H1 (cell line): ENCODE measurements around the gene SYT13. TPM values are rescaled to one million over a fixed set of nuclear protein-coding genes. Genes with fewer than 3 reads are reported as not detected.

Experiments
- CTCF ChIA-PET: fragments of 300-600 bp; sonication (Branson Sonifier 250); formaldehyde crosslinking; loops from one replicate; lab custom pipeline; 2021; ENCODE audit not compliant: partially characterized antibody; lab: Charles Lee
- POLR2A ChIA-PET: fragments of 300-600 bp; sonication (Branson Sonifier 250); formaldehyde crosslinking; loops from one replicate; lab custom pipeline; 2021; ENCODE audit warnings: inconsistent platforms; ENCODE audit not compliant: partially characterized antibody; lab: Charles Lee
- DNase-seq, 2 experiments: peaks; one replicate each; pipeline versions ENCODE4 v3.0.0 to v3.0.0-alpha.2; 2010 to 2022; ENCODE audit warnings: low spot score in 2 of 2, low read depth in 1 of 2, mixed read lengths in 1 of 2
- FAIRE-seq: peaks from 2 replicates; lab custom pipeline; 2011; peaks lifted over from hg19 to GRCh38; lab: Jason Lieb, UNC
- H2AFZ ChIP-seq: 2 replicates; pipeline ENCODE4 v1.8.1; 2012; ENCODE audit warnings: low read length, inconsistent platforms
- H2AK5ac ChIP-seq: 2 replicates; pipeline ENCODE4 v1.6.1; 2013; ENCODE audit warnings: low read depth, low read length
- H2BK120ac ChIP-seq: replicated peaks from 2 replicates; pipeline ENCODE3; 2013; ENCODE audit warnings: low read depth, low read length, inconsistent platforms
- H2BK12ac ChIP-seq: 2 replicates; pipeline ENCODE4 v1.6.1; 2013; ENCODE audit warnings: low read depth, low read length
- H2BK15ac ChIP-seq: 2 replicates; pipeline ENCODE4 v1.6.1; 2013; ENCODE audit warnings: low read length
- H2BK20ac ChIP-seq: 2 replicates; pipeline ENCODE4 v1.6.1; 2013; ENCODE audit warnings: low read length
- H2BK5ac ChIP-seq: 2 replicates; pipeline ENCODE4 v1.6.1; 2013; ENCODE audit warnings: low read depth, low read length
- H3K14ac ChIP-seq: 2 replicates; pipeline ENCODE4 v1.6.1; 2013; ENCODE audit warnings: inconsistent platforms; ENCODE audit not compliant: insufficient read length
- H3K18ac ChIP-seq: 2 replicates; pipeline ENCODE4 v1.6.1; 2013; ENCODE audit warnings: low read length; ENCODE audit errors: extremely low read depth
- H3K23ac ChIP-seq: 2 replicates; pipeline ENCODE4 v1.6.1; 2013; ENCODE audit warnings: inconsistent platforms; ENCODE audit not compliant: insufficient read length
- H3K23me2 ChIP-seq: 2 replicates; pipeline ENCODE4 v1.6.1; 2013; ENCODE audit warnings: low read depth, low read length
- H3K27ac ChIP-seq: 2 replicates; pipeline ENCODE4 v1.6.1; 2011; ENCODE audit warnings: low read depth, low read length, inconsistent platforms
- H3K27me3 ChIP-seq, 4 experiments: replicated peaks in 1 of 4; 1 replicate in 1 of 4; 2 replicates in 3 of 4; pipeline versions ENCODE4 v1.6.1 to v1.8.1; 2011 to 2013; ENCODE audit warnings: low read length in 3 of 4, mild to moderate bottlenecking in 3 of 4, inconsistent platforms in 2 of 4, mixed read lengths in 2 of 4, moderate library complexity in 1 of 4; ENCODE audit not compliant: control insufficient read depth in 3 of 4, insufficient read depth in 3 of 4; ENCODE audit errors: extremely low read depth in 1 of 4
- H3K36me3 ChIP-seq, 4 experiments: 2 replicates each; pipeline versions ENCODE4 v1.6.1 to v1.8.1; 2011 to 2013; ENCODE audit warnings: mild to moderate bottlenecking in 4 of 4, low read length in 3 of 4, moderate library complexity in 2 of 4, control low read depth in 1 of 4, inconsistent platforms in 1 of 4; ENCODE audit not compliant: insufficient read depth in 4 of 4, control insufficient read depth in 2 of 4
- H3K4ac ChIP-seq: replicated peaks from 2 replicates; pipeline ENCODE3; 2013; ENCODE audit warnings: low read length, low read depth, mixed read lengths, inconsistent platforms; ENCODE audit not compliant: insufficient read length
- H3K4me1 ChIP-seq, 4 experiments: replicated peaks in 1 of 4; 1 replicate in 1 of 4; 2 replicates in 3 of 4; pipeline versions ENCODE4 v1.6.1 to v1.8.1; 2011 to 2013; ENCODE audit warnings: low read length in 3 of 4, inconsistent platforms in 2 of 4, mixed read lengths in 1 of 4; ENCODE audit not compliant: insufficient read depth in 4 of 4, control insufficient read depth in 3 of 4
- H3K4me2 ChIP-seq, 2 experiments: 2 replicates each; pipeline versions ENCODE4 v1.6.1 to v1.8.1; 2011 to 2013; ENCODE audit warnings: low read depth in 2 of 2, low read length in 2 of 2, control low read depth in 1 of 2, inconsistent platforms in 1 of 2, mild to moderate bottlenecking in 1 of 2; ENCODE audit not compliant: insufficient read depth in 1 of 2
- H3K4me3 ChIP-seq, 4 experiments: fragments of 200-600, 300-600 bp in 1 of 4; sonication (generic), shearing (Covaris generic), sonication (Bioruptor Twin) in 1 of 4; 2 replicates each; pipeline versions ENCODE4 v1.5.1 to v1.8.1; 2011 to 2016; ENCODE audit warnings: low read length in 4 of 4, low read depth in 3 of 4, control low read depth in 2 of 4, inconsistent platforms in 2 of 4, mild to moderate bottlenecking in 2 of 4, mixed read lengths in 1 of 4, moderate library complexity in 1 of 4; ENCODE audit not compliant: insufficient read depth in 2 of 4; ENCODE audit errors: extremely low read depth in 1 of 4
- H3K56ac ChIP-seq: replicated peaks from 2 replicates; pipeline ENCODE3; 2013; ENCODE audit warnings: low read depth, mild to moderate bottlenecking, mixed read lengths, low read length, inconsistent platforms; ENCODE audit not compliant: insufficient read length
- H3K79me1 ChIP-seq: 2 replicates; pipeline ENCODE4 v1.6.1; 2013; ENCODE audit warnings: low read depth, low read length, control low read depth
- H3K79me2 ChIP-seq, 2 experiments: 2 replicates each; pipeline versions ENCODE4 v1.6.1 to v1.8.1; 2012 to 2013; ENCODE audit warnings: low read length in 2 of 2, mild to moderate bottlenecking in 2 of 2, inconsistent platforms in 1 of 2; ENCODE audit not compliant: insufficient read depth in 2 of 2, control insufficient read depth in 1 of 2
- H3K9ac ChIP-seq, 4 experiments: replicated peaks in 1 of 4; 1 replicate in 1 of 4; 2 replicates in 3 of 4; pipeline versions ENCODE4 v1.6.1 to v1.8.1; 2011 to 2013; ENCODE audit warnings: low read depth in 3 of 4, low read length in 3 of 4, control low read depth in 2 of 4, mild to moderate bottlenecking in 2 of 4, moderate library complexity in 2 of 4, inconsistent platforms in 1 of 4; ENCODE audit errors: extremely low read depth in 1 of 4
- H3K9me3 ChIP-seq, 2 experiments: 2 replicates each; pipeline versions ENCODE4 v1.6.1 to v1.8.1; 2012 to 2013; ENCODE audit warnings: mild to moderate bottlenecking in 2 of 2, moderate library complexity in 2 of 2, control low read depth in 1 of 2, inconsistent platforms in 1 of 2, low read depth in 1 of 2, low read length in 1 of 2, mixed read lengths in 1 of 2; ENCODE audit not compliant: insufficient read depth in 2 of 2
- H4K20me1 ChIP-seq, 2 experiments: replicated peaks in 1 of 2; 2 replicates each; pipeline versions ENCODE3 to v1.8.1; 2011 to 2013; ENCODE audit warnings: inconsistent platforms in 2 of 2, low read length in 2 of 2, mild to moderate bottlenecking in 1 of 2; ENCODE audit not compliant: insufficient read depth in 2 of 2, control insufficient read depth in 1 of 2
- H4K5ac ChIP-seq: 2 replicates; pipeline ENCODE4 v1.6.1; 2013; ENCODE audit warnings: low read length, low read depth, mixed read lengths, inconsistent platforms; ENCODE audit not compliant: insufficient read length
- H4K8ac ChIP-seq: 2 replicates; pipeline ENCODE4 v1.8.0; 2013; ENCODE audit warnings: mild to moderate bottlenecking, moderate library complexity, low read length, inconsistent platforms; ENCODE audit not compliant: insufficient read depth; ENCODE audit errors: extremely low read depth
- H4K91ac ChIP-seq: replicated peaks from 2 replicates; pipeline ENCODE3; 2013; ENCODE audit warnings: low read length, mixed read lengths, inconsistent platforms; ENCODE audit not compliant: insufficient read length
- CEBPB ChIP-seq: IDR thresholded peaks from 2 replicates; pipeline ENCODE4 v1.6.1; 2012; ENCODE audit warnings: low read depth, low read length
- CTCF ChIP-seq, 3 experiments: IDR thresholded peaks; 1 replicate in 2 of 3; 2 replicates in 1 of 3; pipeline versions ENCODE4 v1.5.1 to v1.6.1; 2011; ENCODE audit warnings: low read length in 3 of 3, mild to moderate bottlenecking in 3 of 3, inconsistent platforms in 2 of 3, low read depth in 1 of 3, moderate library complexity in 1 of 3; ENCODE audit not compliant: insufficient read depth in 1 of 3; ENCODE audit errors: control extremely low read depth in 1 of 3
- E2F6 ChIP-seq: IDR thresholded peaks from 2 replicates; pipeline ENCODE4 v1.6.1; 2012; ENCODE audit warnings: inconsistent platforms
- GTF2F1 ChIP-seq: IDR thresholded peaks from 2 replicates; pipeline ENCODE4 v1.6.1; 2012; ENCODE audit warnings: low read depth, low read length, improper control_type of control experiment, borderline replicate concordance
- POLR2AphosphoS5 ChIP-seq: IDR thresholded peaks from 2 replicates; pipeline ENCODE4 v1.6.1; 2011; ENCODE audit warnings: low read depth, low read length
- POU5F1 ChIP-seq: IDR thresholded peaks from 2 replicates; pipeline ENCODE4 v1.6.1; 2011; ENCODE audit warnings: low read depth, mild to moderate bottlenecking, low read length, moderate library complexity
- RBBP5 ChIP-seq: IDR thresholded peaks from 2 replicates; pipeline ENCODE4 v1.7.1; 2012; ENCODE audit warnings: low read depth, mild to moderate bottlenecking, inconsistent platforms, low read length, moderate library complexity, borderline replicate concordance
- RXRA ChIP-seq: IDR thresholded peaks from 2 replicates; pipeline ENCODE4 v1.6.1; 2011; ENCODE audit warnings: low read depth, mild to moderate bottlenecking, low read length, moderate library complexity; ENCODE audit not compliant: insufficient read depth
- SIN3A ChIP-seq, 2 experiments: IDR thresholded peaks in 1 of 2; conservative IDR thresholded peaks in 1 of 2; 2 replicates each; pipeline ENCODE4 v1.6.1; 2011 to 2012; ENCODE audit warnings: low read length in 2 of 2, improper control_type of control experiment in 1 of 2, low read depth in 1 of 2, mild to moderate bottlenecking in 1 of 2
- SP1 ChIP-seq: IDR thresholded peaks from 2 replicates; pipeline ENCODE4 v1.6.1; 2011; ENCODE audit warnings: low read depth, low read length
- YY1 ChIP-seq: IDR thresholded peaks from 2 replicates; pipeline ENCODE4 v1.6.1; 2011; ENCODE audit warnings: low read depth, mild to moderate bottlenecking, low read length
- WGBS, 2 experiments: shearing (Covaris generic) in 1 of 2; methylation state at CpG; one replicate each; pipeline versions ENCODE4 v1.1.6 to v1.1.7; 2013 to 2015; ENCODE audit warnings: low lambda C conversion rate in 2 of 2, mixed read lengths in 2 of 2, inconsistent platforms in 1 of 2, low coverage in 1 of 2, missing lambda C conversion rate in 1 of 2; ENCODE audit not compliant: insufficient replicate concordance in 2 of 2, insufficient coverage in 1 of 2, insufficient read length in 1 of 2; ENCODE audit errors: extremely low coverage in 1 of 2, missing lambda C conversion rate in 1 of 2; 5-methylcytosine and 5-hydroxymethylcytosine counted together
- polyA plus RNA-seq, 7 experiments: library from polyadenylated mRNA; depleted of rRNA in 3 of 7; stranded (reverse) in 5 of 7; unstranded in 2 of 7; fragments of >200 nt in 5 of 7; fragments of 200-250 nt in 2 of 7; gene quantifications; 1 replicate in 5 of 7; 2 replicates in 1 of 7; 4 replicates in 1 of 7; pipeline versions ENCODE4 v1.2.1 to v1.2.3, GENCODE V29; 2011 to 2013; ENCODE audit warnings: missing spikeins in 2 of 7, mixed read lengths in 2 of 7
- total RNA-seq: library from RNA; stranded (reverse); fragmentation: NEBNext Ultra II Directional; extraction: Animal tissue kit (Norgen Biotek cat#: 25700); gene quantifications from 2 replicates; pipeline ENCODE4 v1.2.1, GENCODE V29; 2021

Gene SYT13
- total and polyA plus RNA-seq, 2 of the 8 experiments (the other 6 are each of a cell fraction or from before 2014, with no cell fraction given) = 4.8 to 13.2 TPM

GRCh38 chr11:45273509-45273908 lies 12.6 kb downstream of the SYT13 start:
- Histone ChIP-seq H2BK20ac (no peak overlapping the region), H4K5ac (no peak overlapping the region), H4K8ac (no peak overlapping the region), H3K27me3 (peaks cover 0 to 1% (median 0%) of the 10 kb centered on the region in 4 experiments; a peak in 1 of 7 replicates), H3K4me1 (no peaks in the 10 kb centered on the region), H3K27ac (no peak overlapping the region), H4K91ac (no peak overlapping the region), H3K4me2 (no peak overlapping the region), H2BK5ac (no peak overlapping the region), H4K20me1 (no peaks in the 10 kb centered on the region), H3K18ac (no peak overlapping the region), H3K23me2 (no peaks in the 10 kb centered on the region; the same call in 1 of the 2 replicates), H3K79me2 (no peaks in the 10 kb centered on the region), H2BK120ac (no peak overlapping the region), H3K56ac (no peak overlapping the region), H3K36me3 (no peaks in the 10 kb centered on the region), H2BK15ac (no peak overlapping the region), H3K9me3 (no peaks in the 10 kb centered on the region), H3K14ac (no peak overlapping the region), H3K4me3 (no peak overlapping the region), H2AK5ac (no peak overlapping the region), H3K23ac (no peak overlapping the region), H3K4ac (no peak overlapping the region), H2BK12ac (no peak overlapping the region), H2AFZ (no peak overlapping the region), H3K79me1 (no peaks in the 10 kb centered on the region), H3K9ac (no peak overlapping the region)
- ChIA-PET CTCF (interaction anchor here (1.1 to 13.0 kb wide), 4 partner anchors 12 to 21 kb away, joined by 3 to 211 read pairs (median 4); partner anchors contain the start of gene SYT13), POLR2A (no interaction called here)
- no peak for FAIRE-seq
- WGBS, 2 experiments = 88% methylated on average over 5 of the region's 6 CpGs; no CpG with 5 or more reads in 1 of the 2 experiments
- no peak for DNase-seq
- TF ChIP-seq E2F6 (no peak), POU5F1 (no peak), SP1 (no peak), GTF2F1 (no peak), RXRA (no peak), SIN3A (conservative IDR thresholded peaks at IDR 0.05 in 1 of 2, IDR thresholded peaks at IDR 0.05 in 1 of 2; ENCODE audit: low read depth in 1 of 2, low read length in 2 of 2) (no peak), RBBP5 (no peak), CEBPB (no peak), POLR2AphosphoS5 (no peak), YY1 (no peak), CTCF (IDR thresholded peaks at IDR 0.05; ENCODE audit: control extremely low read depth in 1 of 3, insufficient read depth in 1 of 3, low read depth in 1 of 3, low read length in 3 of 3) (no peak)
